HL-60/S4 (cell line): ENCODE results near the gene LIMCH1.

Source experiments
- in situ Hi-C: fragments of 300-500 bp; cut with MboI; formaldehyde crosslinking; loops from 2 replicates; pipeline ENCODE4 v1.14.3; 2022; ENCODE audit warnings: low sequenced_read_pairs

The LIMCH1 gene

DNA sequence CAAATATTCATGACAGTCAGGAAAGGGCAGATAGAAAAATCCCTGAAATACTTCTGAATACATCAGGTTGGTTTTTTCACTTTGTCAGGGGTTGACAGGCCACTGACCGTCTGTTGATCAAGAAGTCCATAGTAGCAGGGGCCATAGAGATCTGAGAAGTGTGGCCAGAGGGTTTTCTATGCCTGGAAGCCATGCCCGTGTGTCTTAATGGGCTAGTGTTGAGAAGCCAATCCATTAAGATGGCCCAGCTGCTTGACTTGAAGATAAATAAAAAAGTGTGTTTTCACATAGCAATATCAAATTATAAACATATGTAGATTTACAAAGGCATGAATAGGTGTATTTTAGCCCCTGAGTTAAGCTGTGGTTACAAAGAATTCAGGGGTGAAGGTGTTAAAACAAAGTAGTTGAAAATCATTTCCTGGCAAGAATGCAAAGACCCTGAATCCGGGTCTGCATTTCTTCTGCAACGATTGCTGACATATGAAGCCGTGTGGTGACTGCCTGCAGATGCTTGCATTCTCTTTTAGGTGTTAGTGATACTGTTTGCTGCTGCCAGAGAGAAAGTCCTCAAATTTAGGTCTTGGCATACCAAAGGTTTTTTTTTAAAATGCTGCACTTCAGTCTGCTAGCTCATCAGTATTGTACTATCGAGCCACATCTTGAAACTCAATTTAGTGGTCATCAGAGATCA, 9.3 kb upstream of the LIMCH1 start:
- in situ Hi-C loops, result no loop called here

DNA sequence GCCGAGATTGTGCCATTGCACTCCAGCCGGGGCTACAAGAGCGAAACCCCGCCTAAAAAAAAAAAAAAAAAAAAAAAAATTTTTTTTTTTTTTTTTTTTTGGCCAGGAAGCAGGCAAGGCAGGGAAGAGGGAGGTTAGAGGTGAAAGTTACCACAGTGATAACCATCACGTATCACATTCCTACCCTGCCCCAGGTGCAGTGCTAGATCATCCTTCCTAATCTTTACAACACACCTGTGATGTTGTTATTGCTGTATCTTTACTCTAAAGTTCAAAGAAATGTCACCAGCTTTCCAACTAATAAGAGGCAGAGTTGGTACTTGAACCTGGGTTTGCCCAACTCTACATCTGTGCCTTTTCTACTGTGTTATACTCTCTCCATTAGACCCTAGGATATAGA, 7.2 kb upstream of the LIMCH1 start:
- in situ Hi-C loops, result no loop called here

DNA sequence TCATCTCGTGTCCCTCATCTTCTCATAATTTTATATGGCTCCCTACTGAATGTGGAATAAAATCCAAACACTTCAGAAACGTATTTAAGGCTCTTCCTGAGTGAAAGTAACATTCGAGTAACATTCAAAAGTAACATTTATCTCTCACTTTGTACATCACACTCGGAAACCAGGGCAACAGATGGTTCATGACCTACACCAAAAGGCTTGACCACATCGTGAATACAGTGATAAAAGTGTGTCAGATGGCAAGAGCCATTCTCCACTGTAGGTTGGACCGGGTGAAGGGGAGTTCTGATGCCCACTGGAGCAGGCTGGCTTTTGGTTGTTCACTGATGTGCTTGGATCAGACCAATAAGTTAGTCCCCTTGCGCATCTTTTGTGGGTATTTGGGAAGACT, 5.6 kb upstream of the LIMCH1 start:
- in situ Hi-C loops, result no loop called here

DNA sequence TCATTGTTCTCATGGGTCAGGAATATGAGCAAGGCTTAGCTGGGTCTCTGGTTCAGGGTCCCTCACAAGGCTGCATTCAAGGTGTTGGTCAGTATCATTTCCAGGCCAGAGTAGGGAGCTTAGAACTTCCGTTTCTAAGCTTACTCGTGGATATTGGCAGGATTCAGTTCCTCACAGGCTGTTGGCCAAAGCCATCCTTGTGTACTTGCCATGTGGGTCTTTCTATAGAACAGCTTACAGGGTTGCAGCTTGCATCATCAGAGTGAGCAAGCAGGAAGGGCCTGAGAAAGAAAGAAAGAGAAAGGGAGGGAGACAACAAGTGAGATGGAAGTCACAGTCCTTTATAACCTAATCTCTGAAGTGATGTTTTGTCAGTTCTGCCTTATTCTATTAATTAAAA, 5.1 kb upstream of the LIMCH1 start:
- in situ Hi-C loops, result no loop called here

DNA sequence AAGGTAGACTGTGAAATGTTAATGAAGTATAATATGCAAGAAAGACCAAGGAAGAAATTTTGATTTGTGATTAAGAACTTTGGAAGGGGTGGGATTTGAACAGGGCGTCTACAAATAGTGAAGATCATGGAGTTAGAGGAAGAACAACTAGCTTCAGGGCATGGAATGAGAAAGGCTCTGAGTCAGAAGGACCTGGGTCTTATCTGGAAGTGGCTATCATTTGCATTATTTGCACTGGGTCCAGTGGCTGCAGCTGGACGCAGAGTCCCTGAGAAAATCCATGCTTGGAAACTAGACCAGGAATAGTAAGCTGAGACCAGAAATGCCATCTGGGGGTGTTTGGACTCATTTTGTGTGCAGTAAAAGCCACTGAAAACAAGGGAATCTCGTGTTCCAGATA, 4.3 kb upstream of the LIMCH1 start:
- in situ Hi-C loops, result no loop called here

DNA sequence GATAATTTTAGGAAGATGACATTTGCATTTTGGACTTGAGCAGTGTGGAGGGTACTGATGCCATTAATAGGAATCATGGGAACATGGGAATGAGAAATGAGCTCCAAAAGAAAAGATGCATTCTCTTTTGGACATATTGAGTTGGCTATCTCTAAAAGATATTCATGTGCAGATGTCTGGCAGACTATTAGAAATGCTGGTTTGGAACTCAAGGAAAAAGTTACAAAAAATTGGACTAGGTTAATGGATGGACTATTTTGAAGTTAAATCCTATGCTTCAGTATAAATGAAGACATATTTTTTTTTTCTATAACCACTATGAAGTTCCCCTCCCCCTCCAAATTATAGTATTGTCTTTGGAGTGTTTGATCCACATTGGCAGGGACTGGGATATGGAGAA, 3.6 kb upstream of the LIMCH1 start:
- in situ Hi-C loops, result no loop called here

DNA sequence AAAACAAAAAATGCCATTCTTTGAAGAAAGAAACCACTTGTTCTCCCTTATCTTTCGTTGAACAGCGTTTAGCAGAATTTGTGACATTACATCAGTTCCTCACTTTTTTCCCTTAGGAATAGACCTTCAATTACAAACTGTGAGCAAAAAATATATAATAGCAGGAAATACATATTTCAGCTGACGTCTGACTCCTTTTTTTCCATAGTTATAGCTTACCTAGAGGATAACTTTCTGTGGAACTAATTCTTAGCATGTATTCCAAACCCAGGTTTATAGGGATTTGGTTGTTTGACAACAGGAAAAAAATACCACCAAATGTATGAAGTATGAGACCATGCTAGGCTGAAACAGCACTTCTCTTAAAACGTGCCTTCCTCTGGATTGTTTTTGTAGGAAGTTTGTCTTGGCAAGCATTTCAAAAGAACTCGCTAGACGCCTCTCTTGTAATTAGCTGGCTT, 2.0 kb upstream of the LIMCH1 start:
- in situ Hi-C loops, result no loop called here

DNA sequence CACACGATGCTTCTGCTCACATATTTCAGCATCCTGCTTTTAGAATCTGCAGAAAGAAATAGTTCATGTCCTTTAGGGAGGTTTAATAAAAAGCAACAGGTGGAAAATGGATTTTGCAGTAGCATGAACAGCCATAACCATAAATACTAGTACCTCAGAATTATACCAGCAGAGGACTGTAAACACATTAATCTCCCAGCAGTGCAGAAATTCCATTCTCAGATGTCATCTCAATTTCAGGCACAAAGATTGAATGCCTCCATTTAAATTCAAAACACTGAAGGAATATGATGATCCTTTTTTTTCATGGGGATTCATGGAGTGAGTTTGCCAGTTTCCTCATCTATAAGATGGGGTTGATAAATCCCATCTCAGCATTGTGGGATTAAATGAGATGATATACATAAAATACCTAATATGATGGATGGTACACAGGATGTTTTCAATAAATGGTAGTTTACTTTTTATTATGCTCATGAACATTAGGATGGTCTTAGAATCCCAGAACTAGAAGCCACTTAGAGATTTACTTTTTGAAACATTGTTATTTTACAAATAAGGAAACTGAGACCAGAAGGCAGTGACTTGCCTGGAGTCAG, 566 bp upstream of the LIMCH1 start:
- in situ Hi-C loops, result no loop called here

DNA sequence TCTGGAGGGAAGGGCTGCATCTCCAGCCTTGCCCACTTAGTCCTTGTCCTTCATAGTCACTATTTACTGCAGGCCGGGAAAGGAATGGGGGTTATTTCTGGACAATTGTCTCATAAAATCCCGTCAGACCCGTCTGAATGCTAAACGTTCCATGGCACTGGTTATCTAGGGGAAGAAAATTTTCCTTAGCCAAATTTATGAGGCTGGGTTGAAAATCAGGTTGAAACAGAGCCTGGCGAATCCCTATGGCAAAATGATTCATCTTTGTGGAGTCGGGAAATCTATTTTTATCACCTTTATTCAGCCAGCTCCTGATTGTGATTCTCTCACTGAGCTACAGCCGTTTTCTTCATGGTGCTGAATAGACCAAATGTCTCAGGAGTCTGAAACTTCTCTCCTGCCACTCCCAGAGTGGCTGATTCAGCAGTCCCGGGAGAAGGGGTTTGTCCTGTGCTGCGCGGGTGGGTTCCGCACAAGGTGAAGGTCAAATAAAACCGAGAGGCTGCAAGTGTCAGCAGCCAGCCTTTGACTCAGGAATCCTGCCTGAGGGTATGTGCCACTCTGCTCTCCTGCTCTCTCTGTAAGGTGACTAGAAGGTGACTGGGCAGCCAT, 1.0 kb downstream of the LIMCH1 start:
- in situ Hi-C loops, result no loop called here

DNA sequence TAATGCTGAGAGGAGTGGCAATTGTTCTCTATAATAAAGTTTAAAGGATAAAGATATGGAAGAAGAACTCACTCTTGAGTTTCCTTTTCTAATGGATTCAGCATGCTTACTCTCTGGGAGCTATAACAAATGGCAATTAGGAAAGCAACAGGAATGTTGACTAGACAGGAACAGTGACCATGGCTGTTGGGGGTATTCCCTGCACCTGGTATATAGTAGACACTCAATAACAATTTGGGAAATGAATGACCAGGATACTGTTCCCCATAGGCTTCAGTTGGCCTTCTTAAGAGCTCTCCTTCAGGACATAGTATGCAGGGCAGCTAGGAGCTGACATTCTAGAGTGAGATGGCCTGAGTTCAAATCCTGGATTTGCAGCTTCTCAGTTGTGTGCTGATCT, 1.8 kb downstream of the LIMCH1 start:
- in situ Hi-C loops, result no loop called here

DNA sequence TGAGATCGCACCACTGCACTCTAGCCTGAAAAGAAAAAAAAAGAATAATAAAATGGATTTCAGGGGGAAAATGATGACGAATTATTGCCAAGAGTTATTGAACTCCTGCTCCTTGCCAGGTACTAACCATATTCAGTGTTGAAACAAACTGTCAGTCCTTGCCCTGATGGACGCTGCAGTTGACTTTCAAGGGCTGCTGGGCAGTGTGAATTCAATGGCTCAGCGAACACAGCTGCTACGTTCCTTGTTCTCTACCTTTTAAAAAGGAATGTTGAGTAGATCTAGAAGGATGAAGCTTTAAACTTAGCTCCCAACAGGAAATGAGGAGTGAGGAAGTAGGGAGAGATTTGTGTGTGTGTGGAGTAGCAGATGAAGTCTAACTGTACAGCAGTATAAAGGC, 2.7 kb downstream of the LIMCH1 start:
- in situ Hi-C loops, result no loop called here

DNA sequence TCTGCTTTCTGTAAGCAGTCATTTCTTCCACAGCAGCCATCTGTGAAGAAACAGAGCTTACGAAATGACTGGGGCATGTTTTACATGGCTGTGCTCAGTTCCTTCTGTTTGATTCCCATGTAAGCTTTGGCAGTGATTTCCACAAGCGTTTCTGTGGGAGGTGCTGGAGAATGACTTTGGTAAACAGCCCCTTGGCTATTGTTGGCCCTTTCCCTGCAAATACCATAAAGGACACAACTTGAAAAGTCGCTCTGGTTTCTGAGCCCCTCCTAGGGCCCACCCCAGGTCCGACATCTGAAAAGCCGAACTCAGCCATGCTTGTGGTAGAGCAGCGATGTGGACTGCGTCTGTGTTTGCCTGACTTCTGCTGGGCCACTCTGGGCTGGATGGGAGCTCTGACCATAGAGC, 3.7 kb downstream of the LIMCH1 start:
- in situ Hi-C loops, result no loop called here

DNA sequence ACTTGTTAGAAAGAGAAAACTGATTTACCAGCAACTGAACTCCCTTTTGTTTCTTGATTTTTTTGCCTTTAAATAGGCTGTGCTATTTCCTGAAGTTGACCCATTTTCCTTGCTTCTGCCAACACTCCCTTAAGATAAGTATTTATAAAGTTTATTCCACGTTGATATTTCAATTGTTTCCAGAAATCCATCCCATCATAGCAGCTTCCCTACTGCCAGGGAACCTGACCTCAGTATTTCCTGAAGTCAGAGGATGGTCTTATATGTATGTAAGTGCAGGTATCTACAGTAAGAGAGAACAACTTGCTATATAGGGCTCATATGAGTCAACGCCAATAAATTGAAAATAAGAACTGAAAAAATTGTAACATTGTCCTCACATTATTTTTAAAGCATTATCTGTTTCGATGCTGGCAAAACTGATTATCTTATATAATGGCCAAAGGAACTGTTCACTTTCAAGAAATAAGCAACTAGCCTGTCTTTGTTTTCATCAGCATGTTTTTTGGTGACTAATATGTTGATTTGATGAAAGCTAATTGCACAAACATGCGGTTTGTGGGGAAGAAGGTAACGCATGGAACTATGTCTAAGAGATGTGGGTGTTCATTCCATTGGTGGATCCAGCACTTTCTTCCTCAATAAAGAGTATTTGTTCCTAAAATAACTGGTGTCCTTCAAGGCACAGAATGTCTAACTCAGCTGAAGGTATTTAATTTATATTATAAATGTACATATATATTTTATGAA, 4.7 kb downstream of the LIMCH1 start:
- in situ Hi-C loops, result no loop called here

DNA sequence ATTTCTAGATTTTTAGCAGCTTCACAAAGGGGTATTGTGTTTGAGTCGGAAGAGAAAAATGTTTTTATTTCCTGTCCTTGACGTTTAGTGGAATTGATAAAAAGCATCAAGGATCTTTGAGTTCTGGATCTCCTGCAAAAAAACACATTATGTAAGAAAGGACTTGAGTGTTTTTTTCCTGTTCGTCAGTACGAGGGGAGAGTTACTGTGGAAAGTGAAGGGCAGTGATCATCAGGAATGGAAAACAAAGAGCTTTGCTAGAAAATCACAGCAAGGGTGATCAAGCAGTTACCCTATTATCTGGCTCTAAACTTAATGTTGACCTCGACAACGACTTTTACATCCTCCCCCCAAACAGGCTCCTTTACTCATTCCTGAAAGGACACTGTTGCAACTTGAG, 7.3 kb downstream of the LIMCH1 start:
- in situ Hi-C loops, result no loop called here

DNA sequence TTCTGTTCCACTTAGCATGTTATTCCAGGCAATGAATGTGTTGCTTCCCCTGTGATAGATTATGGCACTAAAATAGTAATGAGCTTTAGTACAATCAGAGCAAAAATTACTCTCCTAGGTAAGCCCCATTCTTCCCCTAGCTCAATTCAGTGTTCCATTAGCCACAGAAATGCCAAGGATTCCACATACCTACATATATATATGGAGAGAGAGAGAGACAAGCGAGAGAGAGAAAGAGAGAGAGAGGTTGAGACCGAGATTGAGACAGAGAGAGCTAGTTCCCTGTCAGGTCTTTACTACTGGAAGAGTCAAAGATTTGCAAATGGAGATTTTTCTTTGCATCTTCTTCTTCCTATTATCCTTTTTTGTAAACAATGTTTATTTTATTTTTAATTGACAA, 8.7 kb downstream of the LIMCH1 start:
- in situ Hi-C loops, result no loop called here

DNA sequence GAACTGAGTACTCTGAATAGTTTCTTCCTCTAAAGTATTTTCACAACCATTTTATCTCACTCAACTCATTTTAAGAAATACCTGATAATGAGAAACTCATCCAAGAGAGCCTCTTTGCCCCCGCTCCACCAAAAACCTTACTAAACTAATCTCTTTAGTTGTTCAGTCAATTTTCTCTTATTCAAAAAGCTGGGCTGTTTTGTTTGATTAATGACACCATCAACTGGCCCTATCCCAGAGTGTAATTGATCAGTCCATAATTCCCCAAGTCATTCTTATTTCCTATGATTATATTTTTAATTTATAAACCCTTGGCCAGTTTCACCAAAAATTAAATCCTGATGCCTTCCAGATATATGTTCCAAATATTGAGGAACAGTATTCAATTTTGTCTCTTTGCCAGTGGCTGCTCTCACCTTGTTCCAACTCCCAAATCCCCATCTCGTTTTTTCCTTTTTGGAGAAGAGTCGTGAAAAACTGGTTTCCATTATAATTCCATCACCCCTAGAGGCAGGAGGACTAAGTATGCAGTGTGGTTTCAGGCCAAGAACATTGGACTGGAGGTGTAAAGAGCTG, 10.4 kb downstream of the LIMCH1 start:
- in situ Hi-C loops, result no loop called here

DNA sequence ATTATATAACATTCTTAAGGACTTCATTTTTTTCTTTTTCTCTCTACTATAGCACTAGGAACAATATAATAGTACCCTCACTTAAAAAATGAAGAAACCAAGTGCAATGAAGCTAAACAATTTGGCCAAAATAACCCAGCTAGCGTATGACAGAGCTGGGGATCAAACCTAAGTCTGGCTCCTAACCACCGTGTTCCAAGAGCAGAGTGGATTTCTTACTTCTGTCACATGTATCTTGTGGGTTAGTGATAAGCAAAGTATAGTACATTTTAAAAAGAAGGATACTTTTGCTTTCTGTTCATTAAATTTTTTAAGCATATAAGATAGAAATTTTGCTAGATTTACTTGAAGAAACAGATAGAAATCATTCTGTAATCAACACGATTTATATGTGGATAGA, 11.5 kb downstream of the LIMCH1 start:
- in situ Hi-C loops, result no loop called here

DNA sequence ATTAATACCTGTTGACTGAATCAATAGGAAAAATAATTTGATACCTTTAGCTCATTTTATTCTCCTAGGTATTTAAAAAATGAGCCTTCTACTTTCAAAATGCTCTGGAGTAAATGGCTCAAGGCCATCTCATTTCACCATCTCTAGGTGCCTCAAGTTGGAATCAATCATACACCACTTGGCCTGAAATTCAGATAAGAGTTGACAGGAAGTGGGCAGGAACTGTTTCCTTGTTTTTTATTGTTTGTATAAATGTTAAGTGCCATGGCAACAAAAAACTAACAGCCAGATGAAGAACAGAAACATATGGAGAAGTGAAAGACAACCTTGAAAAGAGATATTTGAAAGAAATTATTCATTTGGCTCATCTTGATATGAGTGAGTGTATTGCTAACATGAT, 12.4 kb downstream of the LIMCH1 start:
- in situ Hi-C loops, result no loop called here

DNA sequence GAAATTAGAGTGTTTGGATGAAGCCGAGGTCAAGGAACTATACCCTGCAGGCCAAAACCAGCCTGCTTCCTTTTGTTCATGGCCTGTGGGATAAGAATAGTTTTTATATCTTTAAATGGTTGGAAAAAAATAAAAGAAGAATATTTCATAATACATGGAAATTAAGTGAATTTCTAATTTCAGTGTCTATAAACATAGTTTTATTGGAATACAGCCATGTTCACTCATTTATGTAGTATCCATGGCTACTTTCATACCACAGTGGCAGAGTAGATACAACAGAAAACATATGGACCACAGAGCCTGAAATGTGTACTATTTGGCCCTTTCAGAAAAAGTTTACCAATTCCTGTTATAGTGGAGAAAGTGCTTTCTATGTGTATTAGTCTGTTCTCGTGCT, 13.6 kb downstream of the LIMCH1 start:
- in situ Hi-C loops, result no loop called here

DNA sequence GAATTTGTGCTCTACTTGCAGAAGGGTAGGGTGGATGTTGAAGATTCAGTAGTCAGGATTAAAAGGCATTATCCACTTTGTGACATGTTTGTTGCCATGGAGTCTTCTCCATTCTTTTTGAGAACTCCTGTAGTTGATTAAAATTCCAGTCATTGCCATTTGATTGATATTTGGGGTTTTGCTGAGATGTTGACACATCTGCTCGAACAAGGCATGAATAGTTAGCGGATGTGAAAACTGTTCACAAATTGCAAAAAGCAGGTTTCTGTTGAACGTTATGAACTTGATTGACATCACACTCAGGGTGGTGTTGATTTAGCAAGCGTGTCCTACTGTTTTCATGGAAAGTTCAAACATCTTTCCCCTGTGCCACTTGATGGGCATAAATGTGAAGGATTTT, 16.9 kb downstream of the LIMCH1 start:
- in situ Hi-C loops, result no loop called here

DNA sequence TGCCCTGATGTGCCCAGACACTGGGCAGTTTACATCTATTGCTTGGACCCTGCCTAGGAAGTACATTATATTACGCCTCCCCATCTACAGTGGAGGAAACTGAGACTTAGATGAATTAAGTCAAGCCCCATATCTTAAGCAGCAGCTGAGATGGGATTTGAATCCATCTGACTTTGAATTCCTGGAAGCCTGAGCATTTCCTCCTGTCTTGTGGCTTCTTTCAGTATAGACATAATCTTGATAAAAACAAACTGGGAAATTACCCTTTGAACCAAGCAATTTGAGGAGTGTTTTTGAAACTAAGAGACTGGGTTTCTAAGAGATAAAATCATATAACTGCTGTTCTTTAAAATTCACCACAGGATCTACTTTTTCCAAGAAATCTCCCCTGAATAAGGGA, 18.6 kb downstream of the LIMCH1 start:
- in situ Hi-C loops, result no loop called here
